Prostate gland (tissue), 2 donors: ENCODE data around the gene VOPP1.

Experiments
- CTCF ChIP-seq, 4 experiments: fragments of 200-600 bp in 2 of 4; fragments of 450-650 bp in 2 of 4; sonication (generic) in 2 of 4; IDR thresholded peaks; 1 replicate in 3 of 4; 2 replicates in 1 of 4; pipeline ENCODE4 v1.5.1; 2016 to 2019; ENCODE audit warnings: antibody characterized with exemption in 4 of 4, mild to moderate bottlenecking in 2 of 4, moderate library complexity in 2 of 4
- POLR2A ChIP-seq: fragments of 450-650 bp; IDR thresholded peaks from one replicate; pipeline ENCODE4 v1.6.1; 2016; ENCODE audit warnings: antibody characterized with exemption, mild to moderate bottlenecking

- TF ChIP-seq CTCF (IDR thresholded peaks at IDR 0.05) (no peak), POLR2A (no peak)
Measured at GRCh38 chr7:55531536-55531935, 40.8 kb downstream of the VOPP1 start.
